Endothelial cell of umbilical vein (primary cell): ENCODE data around the gene HDHD3. TPM values are rescaled to one million over a fixed set of nuclear protein-coding genes. Genes with fewer than 3 reads are reported as not detected.
A peak's percentile ranks its signal among the peaks of the same experiment; 100 is the strongest.

Experiments used
- BruUV-seq: library from RNA; stranded (reverse); fragments of 400-500 nt; replicated peaks from 2 replicates; lab custom pipeline; 2021; lab: Mats Ljungman, UMichigan
- CTCF ChIA-PET: fragments of 300-600, 350-600 bp; sonication (Branson Sonifier 250); formaldehyde crosslinking; loops from one replicate; lab custom pipeline; 2021; ENCODE audit warnings: antibody characterized with exemption, inconsistent platforms; lab: Charles Lee
- POLR2A ChIA-PET: fragments of 300-600, 350-600 bp; sonication (Branson Sonifier 250); formaldehyde crosslinking; loops from one replicate; lab custom pipeline; 2021; ENCODE audit warnings: antibody characterized with exemption, inconsistent platforms; lab: Charles Lee
- DNase-seq: peaks from one replicate; pipeline ENCODE4 v3.0.0-alpha.2; 2011; ENCODE audit warnings: low read depth, low spot score
- FAIRE-seq: peaks from 2 replicates; lab custom pipeline; 2011; peaks lifted over from hg19 to GRCh38; lab: Jason Lieb, UNC
- H2AFZ ChIP-seq: 2 replicates; pipeline ENCODE4 v1.6.0; 2012; ENCODE audit warnings: low read depth, low read length, control low read depth, inconsistent platforms
- H3K27ac ChIP-seq: 2 replicates; pipeline ENCODE4 v1.5.1; 2011; ENCODE audit warnings: low read depth, mild to moderate bottlenecking, control low read depth, low read length, moderate library complexity; ENCODE audit not compliant: insufficient read depth
- H3K27me3 ChIP-seq, 2 experiments: 2 replicates each; pipeline versions ENCODE4 v1.6.0 to v1.6.1; 2011; ENCODE audit warnings: low read length in 2 of 2, mixed read lengths in 1 of 2; ENCODE audit not compliant: control insufficient read depth in 2 of 2, insufficient read depth in 2 of 2
- H3K36me3 ChIP-seq, 2 experiments: 2 replicates in 1 of 2; 3 replicates in 1 of 2; pipeline ENCODE4 v1.5.1; 2011; ENCODE audit warnings: low read length in 2 of 2, mild to moderate bottlenecking in 1 of 2, moderate library complexity in 1 of 2; ENCODE audit not compliant: control insufficient read depth in 2 of 2, insufficient read depth in 2 of 2; ENCODE audit errors: extremely low read depth in 1 of 2
- H3K4me1 ChIP-seq: 3 replicates; pipeline ENCODE4 v1.5.1; 2011; ENCODE audit warnings: mild to moderate bottlenecking, low read length; ENCODE audit not compliant: control insufficient read depth, insufficient read depth; ENCODE audit errors: extremely low read depth
- H3K4me2 ChIP-seq: 2 replicates; pipeline ENCODE4 v1.6.1; 2011; ENCODE audit warnings: low read length, control low read depth, mixed read lengths; ENCODE audit not compliant: insufficient read depth
- H3K4me3 ChIP-seq, 3 experiments: fragments of 200-600 bp in 1 of 3; sonication (generic), shearing (Covaris generic) in 1 of 3; replicated peaks in 1 of 3; 2 replicates each; pipeline ENCODE4 v1.5.1; 2011 to 2016; ENCODE audit warnings: control low read depth in 3 of 3, low read length in 3 of 3, mild to moderate bottlenecking in 2 of 3, inconsistent platforms in 1 of 3, low read depth in 1 of 3, moderate library complexity in 1 of 3; ENCODE audit not compliant: insufficient read depth in 1 of 3
- H3K79me2 ChIP-seq: 2 replicates; pipeline ENCODE4 v1.6.0; 2012; ENCODE audit warnings: low read length, inconsistent platforms; ENCODE audit not compliant: control insufficient read depth, insufficient read depth
- H3K9ac ChIP-seq: replicated peaks from 2 replicates; pipeline ENCODE3; 2011; ENCODE audit warnings: low read length, control low read depth; ENCODE audit not compliant: insufficient read depth; ENCODE audit errors: extremely low read depth
- H3K9me1 ChIP-seq: replicated peaks from 3 replicates; pipeline ENCODE4 v1.6.0; 2011; ENCODE audit warnings: mild to moderate bottlenecking, low read length; ENCODE audit not compliant: control insufficient read depth, insufficient read depth; ENCODE audit errors: extremely low read depth
- H3K9me3 ChIP-seq: replicated peaks from 2 replicates; pipeline ENCODE4 v1.5.1; 2012; ENCODE audit warnings: low read length, inconsistent platforms; ENCODE audit not compliant: control insufficient read depth, insufficient read depth
- H4K20me1 ChIP-seq: replicated peaks from 2 replicates; pipeline ENCODE3; 2011; ENCODE audit warnings: mild to moderate bottlenecking, low read length; ENCODE audit not compliant: control insufficient read depth, insufficient read depth; ENCODE audit errors: extremely low read depth
- EZH2 ChIP-seq: IDR thresholded peaks from 2 replicates; pipeline ENCODE4 v1.6.1; 2012; ENCODE audit warnings: borderline replicate concordance, low read depth, mild to moderate bottlenecking, moderate library complexity, low read length, inconsistent platforms; ENCODE audit not compliant: severe bottlenecking
- FOS ChIP-seq: IDR thresholded peaks from 2 replicates; pipeline ENCODE4 v1.6.1; 2011; ENCODE audit warnings: mild to moderate bottlenecking, low read length, moderate library complexity, borderline replicate concordance; ENCODE audit not compliant: insufficient read depth
- GATA2 ChIP-seq: IDR thresholded peaks from 2 replicates; pipeline ENCODE4 v1.7.0; 2011; ENCODE audit warnings: low read depth, mild to moderate bottlenecking, moderate library complexity, mixed read lengths, low read length; ENCODE audit not compliant: insufficient read length, insufficient read depth
- JUN ChIP-seq: IDR thresholded peaks from 2 replicates; pipeline ENCODE4 v1.6.1; 2011; ENCODE audit warnings: borderline replicate concordance, low read depth; ENCODE audit not compliant: insufficient read length, insufficient read depth
- MYC ChIP-seq: IDR thresholded peaks from one replicate; pipeline ENCODE4 v1.6.1; 2011; ENCODE audit warnings: mild to moderate bottlenecking, low read depth, low read length
- POLR2A ChIP-seq: IDR thresholded peaks from 2 replicates; pipeline ENCODE4 v1.6.1; 2012; ENCODE audit warnings: low read depth, mild to moderate bottlenecking, control low read depth, low read length
- POLR2AphosphoS5 ChIP-seq: IDR thresholded peaks from 2 replicates; pipeline ENCODE4 v1.6.1; 2012; ENCODE audit warnings: low read depth, mild to moderate bottlenecking, control low read depth, low read length, moderate library complexity; ENCODE audit not compliant: insufficient read depth
- dilution Hi-C: fragments of 300-500 bp; cut with MboI; formaldehyde crosslinking; loops from one replicate; pipeline ENCODE4 v1.15.0; 2019; ENCODE audit warnings: low sequenced_read_pairs; ENCODE audit not compliant: extremely low pct_ligation_motif_present
- intact Hi-C: fragments of 100-400 bp; cut with micrococcal nuclease; formaldehyde crosslinking; loops from one replicate; pipeline ENCODE4 v1.10.0; 2022
- polyA plus RNA-seq, 4 experiments: library from polyadenylated mRNA; depleted of rRNA in 3 of 4; stranded (reverse) in 3 of 4; unstranded in 1 of 4; fragments of >200 nt; gene quantifications; 2 replicates each; pipeline versions ENCODE4 v1.2.1 to v1.2.3, GENCODE V29; 2011 to 2012; ENCODE audit warnings: missing spikeins in 1 of 4
- total RNA-seq: library from RNA; stranded (reverse); gene quantifications from 2 replicates; pipeline ENCODE4 v1.2.3, GENCODE V29; 2021
- TF ChIP-seq, protein P1 (sequence below): IDR thresholded peaks from 2 replicates; pipeline ENCODE4 v1.6.1; 2011; ENCODE audit not compliant: insufficient read depth, insufficient read length
- TF ChIP-seq, protein P2 (sequence below), 2 donors: IDR thresholded peaks; 1 replicate in 1 of 2; 2 replicates in 1 of 2; pipeline ENCODE4 v1.5.1; 2011; ENCODE audit warnings: low read length in 2 of 2, mild to moderate bottlenecking in 2 of 2, moderate library complexity in 2 of 2, control low read depth in 1 of 2, inconsistent platforms in 1 of 2, low read depth in 1 of 2; ENCODE audit not compliant: insufficient read depth in 1 of 2; ENCODE audit errors: extremely low read depth in 1 of 2

HDHD3 gene
- total and polyA plus RNA-seq, 2 donors (not counting 3 experiments of a cell fraction or from before 2014, with no cell fraction given) = 7.6 to 14.1 TPM

GRCh38 chr9:113375057-113376023, 1.4 kb downstream of the HDHD3 start:
- POLR2A ChIA-PET = no interaction called here
- intact Hi-C loops = no loop called here
- Histone ChIP-seq H3K9me3 (no peaks in the 10 kb centered on the region), H3K4me2 (no peak overlapping the region), H3K27me3 (no peaks in the 10 kb centered on the region), H3K4me1 (no peaks in the 10 kb centered on the region), H3K27ac (no peak overlapping the region), H3K9me1 (no peaks in the 10 kb centered on the region), H4K20me1 (no peaks in the 10 kb centered on the region), H3K79me2 (no peaks in the 10 kb centered on the region), H2AFZ (no peak overlapping the region), H3K36me3 (peaks cover 0 to 7% of the 10 kb centered on the region in 2 experiments), H3K9ac (no peak overlapping the region), H3K4me3 (no peak overlapping the region)
- dilution Hi-C loops = no loop called here
- TF ChIP-seq JUN (no peak), POLR2AphosphoS5 (no peak), FOS (no peak), GATA2 (no peak), POLR2A (no peak), EZH2 (no peak), MYC (no peak)
- TF ChIP-seq, protein P1, sequence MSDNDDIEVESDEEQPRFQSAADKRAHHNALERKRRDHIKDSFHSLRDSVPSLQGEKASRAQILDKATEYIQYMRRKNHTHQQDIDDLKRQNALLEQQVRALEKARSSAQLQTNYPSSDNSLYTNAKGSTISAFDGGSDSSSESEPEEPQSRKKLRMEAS = no peak
- TF ChIP-seq, protein P2, sequence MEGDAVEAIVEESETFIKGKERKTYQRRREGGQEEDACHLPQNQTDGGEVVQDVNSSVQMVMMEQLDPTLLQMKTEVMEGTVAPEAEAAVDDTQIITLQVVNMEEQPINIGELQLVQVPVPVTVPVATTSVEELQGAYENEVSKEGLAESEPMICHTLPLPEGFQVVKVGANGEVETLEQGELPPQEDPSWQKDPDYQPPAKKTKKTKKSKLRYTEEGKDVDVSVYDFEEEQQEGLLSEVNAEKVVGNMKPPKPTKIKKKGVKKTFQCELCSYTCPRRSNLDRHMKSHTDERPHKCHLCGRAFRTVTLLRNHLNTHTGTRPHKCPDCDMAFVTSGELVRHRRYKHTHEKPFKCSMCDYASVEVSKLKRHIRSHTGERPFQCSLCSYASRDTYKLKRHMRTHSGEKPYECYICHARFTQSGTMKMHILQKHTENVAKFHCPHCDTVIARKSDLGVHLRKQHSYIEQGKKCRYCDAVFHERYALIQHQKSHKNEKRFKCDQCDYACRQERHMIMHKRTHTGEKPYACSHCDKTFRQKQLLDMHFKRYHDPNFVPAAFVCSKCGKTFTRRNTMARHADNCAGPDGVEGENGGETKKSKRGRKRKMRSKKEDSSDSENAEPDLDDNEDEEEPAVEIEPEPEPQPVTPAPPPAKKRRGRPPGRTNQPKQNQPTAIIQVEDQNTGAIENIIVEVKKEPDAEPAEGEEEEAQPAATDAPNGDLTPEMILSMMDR (IDR thresholded peaks at IDR 0.05; ENCODE audit: extremely low read depth in 1 of 2, insufficient read depth in 1 of 2, low read depth in 1 of 2, low read length in 2 of 2) = no peak
- CTCF ChIA-PET = interaction anchor here (0.9 kb wide), 1 partner anchor 35 kb away, joined by 3 read pairs; the partner anchor contains the start of genes C9orf43 and POLE3
- no peak for DNase-seq
- BruUV-seq = TSS peak; percentile 19
- no peak for FAIRE-seq
